ENCODE measurements around the gene VIPR1. TPM values are rescaled to one million over a fixed set of nuclear protein-coding genes. Genes with fewer than 3 reads are reported as not detected.

Gene VIPR1
- polyA plus RNA-seq, 1 of the 3 experiments (the other 2 are of a cell fraction) = not detected

Small RNAs within 50 kb of the gene (small RNA-seq; reads per million reads assigned to genes)
- 0 reads per million in 7 experiments for gene AC092047.1

Other genes with a start within 250 kb of the VIPR1 start
- not detected in 2 replicates for gene CCK, start 236.5 kb upstream of the VIPR1 start, polyA plus RNA-seq (2012; rRNA removed)
- gene LYZL4, start 92.0 kb upstream of the VIPR1 start, polyA plus RNA-seq (2012; rRNA removed) = not detected in 2 replicates
- gene SEC22C, start 79.3 kb downstream of the VIPR1 start, polyA plus RNA-seq (2012; rRNA removed) = 28.5 and 31.9 TPM in 2 replicates
- 24.1 and 31.8 TPM in 2 replicates for gene SS18L2, start 88.2 kb downstream of the VIPR1 start, polyA plus RNA-seq (2012; rRNA removed)
- gene NKTR, start 98.0 kb downstream of the VIPR1 start, polyA plus RNA-seq (2012; rRNA removed) = 19.2 and 26.9 TPM in 2 replicates
- gene ZBTB47, start 151.1 kb downstream of the VIPR1 start, polyA plus RNA-seq (2012; rRNA removed) = 9.9 and 13.0 TPM in 2 replicates
- gene KLHL40, start 182.9 kb downstream of the VIPR1 start, polyA plus RNA-seq (2012; rRNA removed) = not detected in 2 replicates
- gene HHATL, start 200.2 kb downstream of the VIPR1 start, polyA plus RNA-seq (2012; rRNA removed) = not detected in 2 replicates

Measured in SK-N-SH (cell line).